Measurements from ENCODE around the gene ARHGEF18.

- TF ChIP-seq POLR2A (IDR thresholded peaks at IDR 0.05; ENCODE audit: low read length) (no peak), GATA1 (IDR thresholded peaks at IDR 0.05; ENCODE audit: low read depth, low read length) (no peak)
Observed at GRCh38 chr19:7301525-7301924, 47.2 kb upstream of the ARHGEF18 start.

Measured in erythroblast (primary cell).